HepG2 (cell line): Measurements from ENCODE around the gene C16orf87. TPM values are rescaled to one million over a fixed set of nuclear protein-coding genes. Genes with fewer than 3 reads are reported as not detected.

Source experiments
- CEBPB ChIP-seq: IDR thresholded peaks from 2 replicates; pipeline ENCODE4 v1.6.1; 2011; ENCODE audit warnings: low read depth, low read length, improper control_type of control experiment, borderline replicate concordance
- EZH2 ChIP-seq: conservative IDR thresholded peaks from 2 replicates; pipeline ENCODE4 v1.6.1; 2012; ENCODE audit warnings: mild to moderate bottlenecking, low read depth, low read length, moderate library complexity
- KAT2B ChIP-seq: fragments of 150-350 bp; IDR thresholded peaks from 2 replicates; pipeline ENCODE4 v1.6.1; 2014; ENCODE audit warnings: low read depth, low read length, borderline replicate concordance
- NCOA2 ChIP-seq: sonication (generic); formaldehyde crosslinking; IDR thresholded peaks from 2 replicates; pipeline ENCODE4 v1.8.0; 2022; ENCODE audit warnings: inconsistent platforms
- NFYC ChIP-seq: IDR thresholded peaks from 2 replicates; pipeline ENCODE4 v1.6.1; 2016; ENCODE audit warnings: missing genetic modification reagents, missing compliant biosample characterization
- NR2C2 ChIP-seq: sonication (generic); formaldehyde crosslinking; IDR thresholded peaks from 2 replicates; pipeline ENCODE4 v1.4.0; 2020; ENCODE audit warnings: missing genetic modification reagents, mild to moderate bottlenecking, moderate library complexity, borderline replicate concordance
- REL ChIP-seq: sonication (generic); formaldehyde crosslinking; conservative IDR thresholded peaks from 2 replicates; pipeline ENCODE4 v1.8.0; 2022; ENCODE audit warnings: mild to moderate bottlenecking, missing genetic modification reagents, moderate library complexity
- REXO4 ChIP-seq: sonication (generic); formaldehyde crosslinking; IDR thresholded peaks from 2 replicates; pipeline ENCODE4 v1.8.0; 2022; ENCODE audit warnings: missing genetic modification reagents, mild to moderate bottlenecking, borderline replicate concordance
- RFXANK ChIP-seq: IDR thresholded peaks from 2 replicates; pipeline ENCODE4 v1.6.1; 2016
- TBP ChIP-seq: sonication (generic); formaldehyde crosslinking; IDR thresholded peaks from 2 replicates; pipeline ENCODE4 v1.5.0; 2020; ENCODE audit warnings: missing genetic modification reagents
- ZNF614 ChIP-seq: IDR thresholded peaks from 2 replicates; pipeline ENCODE4 v1.6.1; 2018; ENCODE audit warnings: missing biosample characterization, missing genetic modification reagents, inconsistent platforms, borderline replicate concordance
- ZNF839 ChIP-seq: sonication (generic); formaldehyde crosslinking; IDR thresholded peaks from 2 replicates; pipeline ENCODE4 v1.4.0; 2020; ENCODE audit warnings: missing genetic modification reagents, mild to moderate bottlenecking, borderline replicate concordance
- polyA plus RNA-seq, 8 experiments: library from polyadenylated mRNA; depleted of rRNA in 3 of 8; stranded (reverse) in 7 of 8; unstranded in 1 of 8; fragments of >200 nt; fragmentation: Illumina TruSeq in 4 of 8; extraction: Trizol in 4 of 8; gene quantifications; 2 replicates each; pipeline versions ENCODE4 v1.2.1 to v1.2.3, GENCODE V29; 2011 to 2016; ENCODE audit warnings: low read depth in 4 of 8, missing spikeins in 1 of 8, mixed read lengths in 1 of 8; ENCODE audit not compliant: insufficient read depth in 1 of 8
- total RNA-seq, 5 experiments: library from RNA; depleted of rRNA; stranded (reverse); fragments of >200 nt; fragmentation: Illumina TruSeq; extraction: Trizol; gene quantifications; 2 replicates each; pipeline ENCODE4 v1.2.3, GENCODE V29; 2016; ENCODE audit warnings: low read depth in 1 of 5
- TF ChIP-seq, protein P1 (sequence below): sonication (generic); formaldehyde crosslinking; IDR thresholded peaks from 2 replicates; pipeline ENCODE4 v1.4.0; 2020; ENCODE audit warnings: missing genetic modification reagents
- TF ChIP-seq, protein P2 (sequence below): sonication (generic); formaldehyde crosslinking; IDR thresholded peaks from 2 replicates; pipeline ENCODE4 v1.4.0; 2020; ENCODE audit warnings: missing genetic modification reagents
- TF ChIP-seq, protein P3 (sequence below): sonication (generic); formaldehyde crosslinking; IDR thresholded peaks from 2 replicates; pipeline ENCODE4 v1.9.0; 2021; ENCODE audit warnings: missing genetic modification reagents, borderline replicate concordance
- TF ChIP-seq, protein P4 (sequence below): sonication (generic); formaldehyde crosslinking; IDR thresholded peaks from 2 replicates; pipeline ENCODE4 v1.8.0; 2022; ENCODE audit warnings: missing genetic modification reagents, mild to moderate bottlenecking, borderline replicate concordance
- TF ChIP-seq, protein P5 (sequence below): sonication (generic); formaldehyde crosslinking; IDR thresholded peaks from 2 replicates; pipeline ENCODE4 v1.5.1; 2020; ENCODE audit warnings: mild to moderate bottlenecking, missing genetic modification reagents, moderate library complexity

The C16orf87 gene
- total and polyA plus RNA-seq, 2 of the 13 experiments (the other 11 are each of a cell fraction or from before 2014, with no cell fraction given) = 8.6 to 19.5 TPM

DNA sequence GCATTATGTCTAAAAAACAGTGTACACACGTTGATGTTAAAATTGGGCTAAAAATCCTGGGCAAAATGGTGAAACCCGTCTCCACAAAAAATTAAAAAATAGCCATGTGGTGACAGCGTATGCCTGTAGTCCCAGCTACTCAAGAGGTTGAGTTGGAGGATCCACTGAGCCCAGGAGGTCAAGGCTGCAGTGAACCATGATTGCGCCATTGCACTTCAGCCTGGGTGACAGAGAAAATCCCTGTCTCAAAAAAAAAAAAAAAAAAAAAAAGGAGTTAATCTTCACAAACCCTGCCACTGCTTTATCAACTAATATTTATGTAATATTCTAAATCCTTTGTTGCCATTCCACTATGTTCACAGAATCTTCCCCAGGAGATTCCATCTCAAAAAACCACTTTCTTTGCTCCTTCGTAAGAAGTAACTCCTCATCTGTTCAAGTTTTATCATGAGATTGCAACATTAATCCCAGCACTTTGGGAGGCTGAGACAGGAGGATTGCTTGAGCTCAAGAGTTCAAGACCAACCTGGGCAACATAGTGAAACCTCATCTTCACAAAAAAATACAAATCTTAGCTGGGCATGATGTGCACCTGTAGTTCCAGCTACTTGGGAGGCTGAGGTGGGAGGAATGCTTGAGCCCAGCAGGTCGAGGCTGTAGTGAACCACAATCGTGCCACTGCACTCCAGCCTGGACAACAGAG, 1.9 kb upstream of the C16orf87 start (continued):
- TF ChIP-seq, protein P1, sequence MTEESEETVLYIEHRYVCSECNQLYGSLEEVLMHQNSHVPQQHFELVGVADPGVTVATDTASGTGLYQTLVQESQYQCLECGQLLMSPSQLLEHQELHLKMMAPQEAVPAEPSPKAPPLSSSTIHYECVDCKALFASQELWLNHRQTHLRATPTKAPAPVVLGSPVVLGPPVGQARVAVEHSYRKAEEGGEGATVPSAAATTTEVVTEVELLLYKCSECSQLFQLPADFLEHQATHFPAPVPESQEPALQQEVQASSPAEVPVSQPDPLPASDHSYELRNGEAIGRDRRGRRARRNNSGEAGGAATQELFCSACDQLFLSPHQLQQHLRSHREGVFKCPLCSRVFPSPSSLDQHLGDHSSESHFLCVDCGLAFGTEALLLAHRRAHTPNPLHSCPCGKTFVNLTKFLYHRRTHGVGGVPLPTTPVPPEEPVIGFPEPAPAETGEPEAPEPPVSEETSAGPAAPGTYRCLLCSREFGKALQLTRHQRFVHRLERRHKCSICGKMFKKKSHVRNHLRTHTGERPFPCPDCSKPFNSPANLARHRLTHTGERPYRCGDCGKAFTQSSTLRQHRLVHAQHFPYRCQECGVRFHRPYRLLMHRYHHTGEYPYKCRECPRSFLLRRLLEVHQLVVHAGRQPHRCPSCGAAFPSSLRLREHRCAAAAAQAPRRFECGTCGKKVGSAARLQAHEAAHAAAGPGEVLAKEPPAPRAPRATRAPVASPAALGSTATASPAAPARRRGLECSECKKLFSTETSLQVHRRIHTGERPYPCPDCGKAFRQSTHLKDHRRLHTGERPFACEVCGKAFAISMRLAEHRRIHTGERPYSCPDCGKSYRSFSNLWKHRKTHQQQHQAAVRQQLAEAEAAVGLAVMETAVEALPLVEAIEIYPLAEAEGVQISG (CRISPR knock-in tag) = no peak
- TF ChIP-seq, protein P2, sequence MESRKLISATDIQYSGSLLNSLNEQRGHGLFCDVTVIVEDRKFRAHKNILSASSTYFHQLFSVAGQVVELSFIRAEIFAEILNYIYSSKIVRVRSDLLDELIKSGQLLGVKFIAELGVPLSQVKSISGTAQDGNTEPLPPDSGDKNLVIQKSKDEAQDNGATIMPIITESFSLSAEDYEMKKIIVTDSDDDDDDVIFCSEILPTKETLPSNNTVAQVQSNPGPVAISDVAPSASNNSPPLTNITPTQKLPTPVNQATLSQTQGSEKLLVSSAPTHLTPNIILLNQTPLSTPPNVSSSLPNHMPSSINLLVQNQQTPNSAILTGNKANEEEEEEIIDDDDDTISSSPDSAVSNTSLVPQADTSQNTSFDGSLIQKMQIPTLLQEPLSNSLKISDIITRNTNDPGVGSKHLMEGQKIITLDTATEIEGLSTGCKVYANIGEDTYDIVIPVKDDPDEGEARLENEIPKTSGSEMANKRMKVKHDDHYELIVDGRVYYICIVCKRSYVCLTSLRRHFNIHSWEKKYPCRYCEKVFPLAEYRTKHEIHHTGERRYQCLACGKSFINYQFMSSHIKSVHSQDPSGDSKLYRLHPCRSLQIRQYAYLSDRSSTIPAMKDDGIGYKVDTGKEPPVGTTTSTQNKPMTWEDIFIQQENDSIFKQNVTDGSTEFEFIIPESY (CRISPR knock-in tag) = no peak
- peak; percentile 72 for TF ChIP-seq NR2C2 (CRISPR knock-in tag)
- peak; percentile 57 for TF ChIP-seq NCOA2 (CRISPR knock-in tag)
- TF ChIP-seq EZH2 = no peak
- TF ChIP-seq, protein P3, sequence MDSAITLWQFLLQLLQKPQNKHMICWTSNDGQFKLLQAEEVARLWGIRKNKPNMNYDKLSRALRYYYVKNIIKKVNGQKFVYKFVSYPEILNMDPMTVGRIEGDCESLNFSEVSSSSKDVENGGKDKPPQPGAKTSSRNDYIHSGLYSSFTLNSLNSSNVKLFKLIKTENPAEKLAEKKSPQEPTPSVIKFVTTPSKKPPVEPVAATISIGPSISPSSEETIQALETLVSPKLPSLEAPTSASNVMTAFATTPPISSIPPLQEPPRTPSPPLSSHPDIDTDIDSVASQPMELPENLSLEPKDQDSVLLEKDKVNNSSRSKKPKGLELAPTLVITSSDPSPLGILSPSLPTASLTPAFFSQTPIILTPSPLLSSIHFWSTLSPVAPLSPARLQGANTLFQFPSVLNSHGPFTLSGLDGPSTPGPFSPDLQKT (CRISPR knock-in tag) = no peak
- no peak for TF ChIP-seq NFYC (CRISPR knock-in tag)
- TF ChIP-seq, protein P4, sequence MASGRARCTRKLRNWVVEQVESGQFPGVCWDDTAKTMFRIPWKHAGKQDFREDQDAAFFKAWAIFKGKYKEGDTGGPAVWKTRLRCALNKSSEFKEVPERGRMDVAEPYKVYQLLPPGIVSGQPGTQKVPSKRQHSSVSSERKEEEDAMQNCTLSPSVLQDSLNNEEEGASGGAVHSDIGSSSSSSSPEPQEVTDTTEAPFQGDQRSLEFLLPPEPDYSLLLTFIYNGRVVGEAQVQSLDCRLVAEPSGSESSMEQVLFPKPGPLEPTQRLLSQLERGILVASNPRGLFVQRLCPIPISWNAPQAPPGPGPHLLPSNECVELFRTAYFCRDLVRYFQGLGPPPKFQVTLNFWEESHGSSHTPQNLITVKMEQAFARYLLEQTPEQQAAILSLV (CRISPR knock-in tag) = no peak
- TF ChIP-seq ZNF614 (CRISPR knock-in tag) = no peak
- TF ChIP-seq TBP (CRISPR knock-in tag) = no peak
- peak; percentile 88 for TF ChIP-seq CEBPB
- TF ChIP-seq REL (CRISPR knock-in tag) = no peak
- TF ChIP-seq, protein P5, sequence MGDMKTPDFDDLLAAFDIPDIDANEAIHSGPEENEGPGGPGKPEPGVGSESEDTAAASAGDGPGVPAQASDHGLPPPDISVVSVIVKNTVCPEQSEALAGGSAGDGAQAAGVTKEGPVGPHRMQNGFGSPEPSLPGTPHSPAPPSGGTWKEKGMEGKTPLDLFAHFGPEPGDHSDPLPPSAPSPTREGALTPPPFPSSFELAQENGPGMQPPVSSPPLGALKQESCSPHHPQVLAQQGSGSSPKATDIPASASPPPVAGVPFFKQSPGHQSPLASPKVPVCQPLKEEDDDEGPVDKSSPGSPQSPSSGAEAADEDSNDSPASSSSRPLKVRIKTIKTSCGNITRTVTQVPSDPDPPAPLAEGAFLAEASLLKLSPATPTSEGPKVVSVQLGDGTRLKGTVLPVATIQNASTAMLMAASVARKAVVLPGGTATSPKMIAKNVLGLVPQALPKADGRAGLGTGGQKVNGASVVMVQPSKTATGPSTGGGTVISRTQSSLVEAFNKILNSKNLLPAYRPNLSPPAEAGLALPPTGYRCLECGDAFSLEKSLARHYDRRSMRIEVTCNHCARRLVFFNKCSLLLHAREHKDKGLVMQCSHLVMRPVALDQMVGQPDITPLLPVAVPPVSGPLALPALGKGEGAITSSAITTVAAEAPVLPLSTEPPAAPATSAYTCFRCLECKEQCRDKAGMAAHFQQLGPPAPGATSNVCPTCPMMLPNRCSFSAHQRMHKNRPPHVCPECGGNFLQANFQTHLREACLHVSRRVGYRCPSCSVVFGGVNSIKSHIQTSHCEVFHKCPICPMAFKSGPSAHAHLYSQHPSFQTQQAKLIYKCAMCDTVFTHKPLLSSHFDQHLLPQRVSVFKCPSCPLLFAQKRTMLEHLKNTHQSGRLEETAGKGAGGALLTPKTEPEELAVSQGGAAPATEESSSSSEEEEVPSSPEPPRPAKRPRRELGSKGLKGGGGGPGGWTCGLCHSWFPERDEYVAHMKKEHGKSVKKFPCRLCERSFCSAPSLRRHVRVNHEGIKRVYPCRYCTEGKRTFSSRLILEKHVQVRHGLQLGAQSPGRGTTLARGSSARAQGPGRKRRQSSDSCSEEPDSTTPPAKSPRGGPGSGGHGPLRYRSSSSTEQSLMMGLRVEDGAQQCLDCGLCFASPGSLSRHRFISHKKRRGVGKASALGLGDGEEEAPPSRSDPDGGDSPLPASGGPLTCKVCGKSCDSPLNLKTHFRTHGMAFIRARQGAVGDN (CRISPR knock-in tag) = no peak
- TF ChIP-seq KAT2B = no peak
- TF ChIP-seq ZNF839 (CRISPR knock-in tag) = no peak
- TF ChIP-seq REXO4 = no peak
- TF ChIP-seq RFXANK (CRISPR knock-in tag) = no peak
